ENCODE results near the gene LDLRAD3.

LDLRAD3 gene

DNA sequence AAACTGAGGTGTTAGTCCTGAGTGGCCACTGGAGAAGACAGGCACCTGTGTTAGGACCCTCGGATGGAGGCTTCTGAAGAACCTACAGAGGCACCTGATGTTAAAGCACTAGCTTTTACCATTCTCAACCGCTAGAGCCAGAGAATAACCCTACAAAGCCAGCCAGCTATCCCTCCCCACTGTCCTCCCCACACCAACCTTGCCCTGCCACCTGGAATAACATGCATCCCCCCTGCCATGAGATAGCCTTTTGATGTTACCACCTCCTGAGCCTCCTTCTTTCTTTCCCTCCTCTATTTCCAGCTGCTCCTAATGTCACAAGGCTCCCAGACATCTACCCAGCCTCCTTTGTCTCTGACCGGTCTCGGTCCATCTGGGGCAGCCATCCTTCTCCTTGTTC, 317.2 kb downstream of the LDLRAD3 start:
- TF ChIP-seq, protein P1, sequence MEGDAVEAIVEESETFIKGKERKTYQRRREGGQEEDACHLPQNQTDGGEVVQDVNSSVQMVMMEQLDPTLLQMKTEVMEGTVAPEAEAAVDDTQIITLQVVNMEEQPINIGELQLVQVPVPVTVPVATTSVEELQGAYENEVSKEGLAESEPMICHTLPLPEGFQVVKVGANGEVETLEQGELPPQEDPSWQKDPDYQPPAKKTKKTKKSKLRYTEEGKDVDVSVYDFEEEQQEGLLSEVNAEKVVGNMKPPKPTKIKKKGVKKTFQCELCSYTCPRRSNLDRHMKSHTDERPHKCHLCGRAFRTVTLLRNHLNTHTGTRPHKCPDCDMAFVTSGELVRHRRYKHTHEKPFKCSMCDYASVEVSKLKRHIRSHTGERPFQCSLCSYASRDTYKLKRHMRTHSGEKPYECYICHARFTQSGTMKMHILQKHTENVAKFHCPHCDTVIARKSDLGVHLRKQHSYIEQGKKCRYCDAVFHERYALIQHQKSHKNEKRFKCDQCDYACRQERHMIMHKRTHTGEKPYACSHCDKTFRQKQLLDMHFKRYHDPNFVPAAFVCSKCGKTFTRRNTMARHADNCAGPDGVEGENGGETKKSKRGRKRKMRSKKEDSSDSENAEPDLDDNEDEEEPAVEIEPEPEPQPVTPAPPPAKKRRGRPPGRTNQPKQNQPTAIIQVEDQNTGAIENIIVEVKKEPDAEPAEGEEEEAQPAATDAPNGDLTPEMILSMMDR (IDR thresholded peaks at IDR 0.05; ENCODE audit: extremely low read depth, missing control alignments): no peak
- DNase-seq (ENCODE audit: low spot score): no peak

DNA sequence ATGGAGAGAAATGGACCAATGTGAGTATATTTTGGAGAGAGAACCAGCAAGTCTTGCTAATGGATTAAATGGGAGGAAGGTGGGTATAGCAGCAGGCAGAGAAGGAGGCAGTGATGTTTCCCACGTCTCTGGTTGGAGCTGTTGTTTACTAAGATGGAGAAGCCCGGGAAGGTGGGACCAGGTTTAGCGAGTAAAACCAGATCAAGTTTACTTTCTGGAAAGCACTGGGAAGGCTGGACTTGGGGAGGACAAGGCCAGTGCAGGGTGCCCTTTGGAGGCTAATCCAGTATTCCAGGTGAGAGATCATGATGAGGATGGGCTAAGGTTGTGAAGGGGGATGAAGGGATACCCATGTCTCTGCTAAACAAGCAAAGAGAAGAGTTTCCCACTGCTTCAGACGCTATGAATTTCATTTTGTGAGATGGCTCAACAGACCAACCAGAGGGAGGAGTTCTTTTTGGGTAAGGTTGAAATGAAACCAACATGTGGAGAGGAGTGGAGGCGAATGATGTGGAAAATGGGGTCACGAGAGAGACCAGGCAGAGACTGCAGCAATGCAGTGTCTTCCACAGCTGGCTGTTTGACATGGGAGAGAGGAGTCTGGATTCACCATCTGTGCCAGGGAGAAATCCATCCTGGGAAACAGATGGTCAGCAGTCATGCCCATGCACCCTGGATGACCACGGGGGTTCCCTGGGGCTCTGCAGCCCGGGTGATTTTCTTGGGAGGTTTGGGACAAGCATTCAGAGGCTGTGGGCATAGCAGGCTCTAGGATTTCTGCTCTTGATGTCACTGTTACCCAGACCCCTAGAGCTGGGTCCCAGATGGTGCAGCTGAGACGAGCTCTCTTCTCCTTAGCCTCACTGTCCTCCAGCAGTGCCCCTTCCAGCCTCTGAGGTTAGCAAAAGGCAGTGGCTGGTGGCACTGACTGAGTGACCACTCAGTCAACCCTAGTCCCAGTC, 320.4 kb downstream of the LDLRAD3 start:
- no peak for DNase-seq (ENCODE audit: low spot score)
- TF ChIP-seq, protein P1 (IDR thresholded peaks at IDR 0.05; ENCODE audit: extremely low read depth, missing control alignments): no peak

DNA sequence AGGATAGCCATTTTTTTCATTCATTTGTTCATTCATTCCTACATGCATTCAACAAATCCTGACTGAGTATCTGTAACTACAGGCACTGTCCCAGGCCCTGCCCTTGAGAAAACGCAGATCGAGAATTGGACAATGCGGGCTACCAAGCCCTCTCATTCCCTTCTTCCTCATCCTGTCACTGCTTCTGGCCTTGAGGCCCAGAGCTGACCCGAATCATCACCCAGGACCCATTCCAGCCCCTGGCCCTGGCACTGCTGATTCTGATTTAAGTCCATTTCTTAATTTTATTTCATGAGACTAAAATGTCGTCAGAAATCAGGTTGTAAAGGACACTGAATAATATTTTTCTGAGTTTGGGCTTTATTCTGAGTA, 321.1 kb downstream of the LDLRAD3 start:
- DNase-seq (ENCODE audit: low spot score): no peak

DNA sequence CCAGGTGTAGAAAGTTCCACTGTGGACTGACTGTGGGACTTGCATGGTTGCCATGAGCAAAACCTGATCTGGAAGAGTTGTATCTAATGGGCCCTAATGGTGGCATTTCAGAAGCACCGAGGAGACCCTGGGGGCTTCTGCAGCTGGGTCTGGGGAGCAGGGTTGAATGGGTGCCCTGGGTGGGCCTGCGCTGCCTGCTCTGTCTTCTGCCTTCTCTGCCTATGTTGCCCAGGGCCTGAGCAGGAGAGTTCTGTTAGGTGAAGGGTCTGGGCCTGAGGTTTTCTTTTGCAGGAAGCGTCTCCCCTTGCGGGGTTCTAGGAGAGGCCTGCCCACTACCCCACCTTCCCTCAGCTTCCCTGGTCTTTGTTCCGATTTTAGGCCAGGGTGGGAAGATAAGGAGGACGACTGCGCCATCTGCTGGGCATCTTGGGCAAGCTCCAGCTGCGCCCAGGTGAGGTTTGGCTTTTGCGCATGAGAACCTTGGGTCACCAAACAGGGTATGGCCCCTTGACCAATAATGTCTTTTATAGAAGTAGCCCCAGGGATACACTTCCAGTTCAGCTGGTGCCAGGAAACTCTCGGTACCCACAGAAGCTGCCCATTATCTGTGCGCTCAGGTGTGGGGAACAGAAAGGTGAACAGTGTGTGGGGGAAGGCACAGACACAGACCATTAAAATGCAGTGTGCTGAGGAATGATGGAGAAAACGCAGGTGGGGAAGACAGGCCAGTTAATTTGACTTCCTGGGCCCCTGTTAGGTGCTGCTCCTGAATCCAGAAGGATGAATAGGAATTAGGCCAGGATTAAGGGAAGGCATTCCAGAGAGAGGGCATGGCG, 322.1 kb downstream of the LDLRAD3 start:
- TF ChIP-seq, protein P1 (IDR thresholded peaks at IDR 0.05; ENCODE audit: extremely low read depth, missing control alignments): peak; percentile 82

More for the DNA sequence above, 321.1 kb downstream of the LDLRAD3 start:
- TF ChIP-seq, protein P1 (IDR thresholded peaks at IDR 0.05; ENCODE audit: extremely low read depth, missing control alignments): no peak

DNA sequence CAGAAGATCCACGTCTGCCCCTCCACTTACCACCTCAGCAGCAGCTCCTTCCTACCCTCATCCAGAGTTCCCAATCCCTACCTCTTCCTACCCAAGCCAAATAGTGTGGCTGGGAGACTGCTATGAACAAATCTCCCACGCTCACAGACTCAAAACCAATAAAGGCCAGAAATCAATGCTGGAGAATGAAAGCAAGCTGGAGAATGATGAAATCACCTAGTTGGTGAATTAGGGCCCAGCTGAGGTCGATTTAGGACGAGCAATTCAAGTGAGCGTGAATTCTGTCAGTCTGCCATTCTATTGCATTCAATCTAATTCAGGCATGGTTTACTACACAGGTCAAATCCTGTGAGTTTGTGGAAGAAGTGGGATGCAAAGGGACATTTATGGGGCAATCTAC, 322.9 kb downstream of the LDLRAD3 start:
- DNase-seq (ENCODE audit: low spot score): no peak
- TF ChIP-seq, protein P1 (IDR thresholded peaks at IDR 0.05; ENCODE audit: extremely low read depth, missing control alignments): no peak

More for the DNA sequence above, 322.1 kb downstream of the LDLRAD3 start:
- DNase-seq (ENCODE audit: low spot score): peak; percentile 62

DNA sequence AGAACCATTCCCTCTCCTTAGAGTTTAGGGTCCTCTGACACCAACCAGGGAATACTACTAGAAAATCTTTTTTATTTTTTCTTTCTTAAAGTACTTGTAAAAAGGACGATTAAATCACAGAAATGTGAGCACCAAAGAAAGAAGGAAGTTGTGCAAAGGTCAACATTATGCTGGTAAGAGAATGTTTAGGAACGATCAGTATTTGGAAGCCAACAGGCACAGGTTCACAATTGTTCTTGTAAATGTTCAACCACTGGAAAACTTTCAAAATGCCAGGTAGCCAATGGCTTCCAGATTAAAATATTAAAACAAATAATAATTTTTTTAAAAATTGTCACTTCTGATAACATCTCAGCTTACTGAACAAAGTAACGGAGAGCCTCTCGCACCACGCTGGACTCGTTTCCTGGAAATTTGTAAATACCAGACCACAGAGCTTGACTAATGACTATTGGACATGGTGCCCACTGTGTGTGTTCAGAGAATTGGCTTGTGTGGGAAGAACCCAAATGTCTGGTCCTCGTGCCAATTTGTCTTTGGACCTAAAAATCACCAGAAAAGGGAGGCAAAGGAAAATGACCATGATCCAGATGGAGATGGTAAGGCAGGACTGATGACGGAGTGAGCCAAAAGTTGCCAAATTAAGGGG, 324.6 kb downstream of the LDLRAD3 start:
- TF ChIP-seq, protein P1 (IDR thresholded peaks at IDR 0.05; ENCODE audit: extremely low read depth, missing control alignments): no peak
- no peak for DNase-seq (ENCODE audit: low spot score)

All from GM20000 (cell line).